PC-3 (cell line): ENCODE data around the gene LOC101059915.

Experiments
- ATAC-seq: fragments of 200-7000 bp; cut with Tn5 transposase; 2 replicates; pipeline ENCODE4 v1.9.1; 2020; ENCODE audit warnings: mild to moderate bottlenecking, moderate library complexity
- BruUV-seq: library from RNA; stranded (reverse); fragments of 400-500 nt; replicated peaks from 2 replicates; lab custom pipeline; 2021; lab: Mats Ljungman, UMichigan
- CTCF ChIA-PET: fragments of 300-600 bp; sonication (Branson Sonifier 250); formaldehyde crosslinking; loops from one replicate; lab custom pipeline; 2022; ENCODE audit warnings: antibody characterized with exemption; lab: Charles Lee
- POLR2A ChIA-PET: fragments of 300-600 bp; sonication (Branson Sonifier 250); formaldehyde crosslinking; loops from one replicate; lab custom pipeline; 2022; ENCODE audit warnings: antibody characterized with exemption; ENCODE audit not compliant: unreplicated experiment; lab: Charles Lee
- DNase-seq: peaks from one replicate; pipeline ENCODE4 v3.0.0-alpha.2; 2015
- H2AFZ ChIP-seq: fragments of 300-600 bp; sonication (generic); 2 replicates; pipeline ENCODE4 v1.6.0; 2016; ENCODE audit warnings: antibody characterized with exemption, low read length
- H3F3A ChIP-seq: fragments of 300-600 bp; sonication (generic); one replicate; pipeline ENCODE4 v1.6.0; 2017; ENCODE audit warnings: antibody characterized with exemption, low read length, control low read depth, mild to moderate bottlenecking; ENCODE audit not compliant: unreplicated experiment
- H3K27ac ChIP-seq: fragments of 300-600 bp; sonication (generic); 2 replicates; pipeline ENCODE4 v1.5.1; 2016; ENCODE audit warnings: mild to moderate bottlenecking, low read length
- H3K27me3 ChIP-seq: fragments of 300-600 bp; sonication (generic); 2 replicates; pipeline ENCODE4 v1.6.1; 2016; ENCODE audit warnings: low read length, mixed read lengths
- H3K36me3 ChIP-seq: fragments of 300-600 bp; sonication (generic); 2 replicates; pipeline ENCODE4 v1.6.1; 2016; ENCODE audit warnings: low read depth, mixed run types, low read length, mixed read lengths
- H3K4me1 ChIP-seq: fragments of 300-600 bp; sonication (generic); 2 replicates; pipeline ENCODE4 v1.5.1; 2016; ENCODE audit warnings: low read length; ENCODE audit not compliant: insufficient read depth
- H3K4me2 ChIP-seq: fragments of 300-600 bp; sonication (generic); 2 replicates; pipeline ENCODE4 v1.6.0; 2016; ENCODE audit warnings: low read length
- H3K4me3 ChIP-seq: fragments of 300-600 bp; sonication (generic); 2 replicates; pipeline ENCODE4 v1.5.1; 2016; ENCODE audit warnings: mild to moderate bottlenecking, low read length, mixed read lengths
- H3K79me2 ChIP-seq: fragments of 300-600 bp; sonication (generic); 2 replicates; pipeline ENCODE4 v1.6.1; 2017; ENCODE audit warnings: low read length, mixed read lengths
- H3K9ac ChIP-seq: fragments of 300-600 bp; sonication (generic); 2 replicates; pipeline ENCODE4 v1.6.0; 2016; ENCODE audit warnings: mild to moderate bottlenecking, low read length
- H3K9me2 ChIP-seq: fragments of 300-600 bp; sonication (generic); replicated peaks from 2 replicates; pipeline ENCODE4 v1.6.1; 2016; ENCODE audit warnings: mixed run types, low read length, mixed read lengths
- H3K9me3 ChIP-seq: fragments of 300-600 bp; sonication (generic); 2 replicates; pipeline ENCODE4 v1.6.1; 2016; ENCODE audit warnings: low read length, mixed read lengths
- H4K20me1 ChIP-seq: fragments of 300-600 bp; sonication (generic); 2 replicates; pipeline ENCODE4 v1.6.1; 2016; ENCODE audit warnings: low read length, mixed read lengths
- EZH2 ChIP-seq: fragments of 300-600 bp; sonication (generic); IDR thresholded peaks from one replicate; pipeline ENCODE4 v1.6.1; 2017; ENCODE audit warnings: antibody characterized with exemption, mild to moderate bottlenecking, low read length; ENCODE audit not compliant: unreplicated experiment
- EZH2phosphoT487 ChIP-seq: fragments of 300-600 bp; sonication (generic); IDR thresholded peaks from 2 replicates; pipeline ENCODE4 v1.6.1; 2018; ENCODE audit warnings: mild to moderate bottlenecking, antibody characterized with exemption, low read length, borderline replicate concordance
- intact Hi-C: fragments of 100-400 bp; cut with micrococcal nuclease; formaldehyde crosslinking; loops from 2 replicates; pipeline ENCODE4 v1.9.0; 2023
- TF ChIP-seq, protein P1 (sequence below): fragments of 300-600 bp; sonication (generic); conservative IDR thresholded peaks from 2 replicates; pipeline ENCODE4 v1.5.1; 2017; ENCODE audit warnings: antibody characterized with exemption, low read depth, mild to moderate bottlenecking, low read length

LOC101059915 gene

DNA sequence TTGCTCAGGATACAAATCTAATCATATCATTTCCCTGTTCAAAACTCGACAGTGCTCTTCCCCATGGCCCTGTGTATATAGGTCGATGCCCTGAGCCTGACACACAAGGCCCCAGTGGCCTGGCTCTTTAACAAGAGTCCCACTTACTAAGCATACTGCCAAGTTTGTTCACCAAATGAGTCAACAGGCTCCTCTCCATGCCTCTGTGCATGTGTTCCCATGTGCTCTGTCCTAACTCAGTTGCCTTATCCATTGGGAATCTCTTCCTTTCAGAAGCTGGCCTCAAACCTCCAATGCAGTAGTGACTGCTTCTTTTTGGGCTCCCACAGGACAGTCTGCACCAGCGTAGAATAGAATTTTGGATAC lies 30.1 kb upstream of the LOC101059915 start:
- CTCF ChIA-PET = no interaction called here
- ATAC-seq = peak; percentile 43

DNA sequence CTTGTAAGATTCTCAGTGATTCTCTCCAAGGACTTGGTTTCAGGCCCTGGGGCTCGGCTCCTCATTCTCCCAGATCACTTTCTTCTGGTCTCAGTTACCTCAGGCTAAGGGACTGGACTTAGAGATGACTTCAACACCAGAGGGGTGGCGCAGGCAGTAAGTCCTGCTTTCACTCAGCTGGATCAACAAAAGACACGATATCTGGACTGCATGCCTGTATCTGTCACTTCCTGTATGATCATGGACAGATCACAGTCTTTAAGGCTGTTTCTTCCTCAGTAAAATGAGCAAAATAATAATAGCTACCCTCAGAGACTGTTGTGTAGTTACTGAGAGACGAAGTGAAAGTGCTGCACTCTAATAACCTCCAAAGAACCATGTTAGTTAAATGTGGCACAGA lies 29.5 kb upstream of the LOC101059915 start:
- Histone ChIP-seq H3K4me2 (peak overlapping the region; percentile 68), H3K9ac (no peak overlapping the region), H3K27ac (peak overlapping the region; percentile 37), H4K20me1 (no peaks in the 10 kb centered on the region), H3F3A (no peaks in the 10 kb centered on the region), H3K9me2 (no peaks in the 10 kb centered on the region), H2AFZ (peak overlapping the region; percentile 43; the same call in 1 of the 2 replicates), H3K9me3 (no peaks in the 10 kb centered on the region), H3K27me3 (no peaks in the 10 kb centered on the region), H3K79me2 (no peaks in the 10 kb centered on the region), H3K4me3 (peak overlapping the region; percentile 12; the same call in 1 of the 2 replicates), H3K36me3 (no peaks in the 10 kb centered on the region), H3K4me1 (peaks cover 19% of the 10 kb centered on the region; the same call in 1 of the 2 replicates)
- DNase-seq (peak; percentile 51), ATAC-seq (peak; percentile 81)
- BruUV-seq = no TSS peak
- TF ChIP-seq EZH2 (no peak), EZH2phosphoT487 (no peak)
- TF ChIP-seq, protein P1, sequence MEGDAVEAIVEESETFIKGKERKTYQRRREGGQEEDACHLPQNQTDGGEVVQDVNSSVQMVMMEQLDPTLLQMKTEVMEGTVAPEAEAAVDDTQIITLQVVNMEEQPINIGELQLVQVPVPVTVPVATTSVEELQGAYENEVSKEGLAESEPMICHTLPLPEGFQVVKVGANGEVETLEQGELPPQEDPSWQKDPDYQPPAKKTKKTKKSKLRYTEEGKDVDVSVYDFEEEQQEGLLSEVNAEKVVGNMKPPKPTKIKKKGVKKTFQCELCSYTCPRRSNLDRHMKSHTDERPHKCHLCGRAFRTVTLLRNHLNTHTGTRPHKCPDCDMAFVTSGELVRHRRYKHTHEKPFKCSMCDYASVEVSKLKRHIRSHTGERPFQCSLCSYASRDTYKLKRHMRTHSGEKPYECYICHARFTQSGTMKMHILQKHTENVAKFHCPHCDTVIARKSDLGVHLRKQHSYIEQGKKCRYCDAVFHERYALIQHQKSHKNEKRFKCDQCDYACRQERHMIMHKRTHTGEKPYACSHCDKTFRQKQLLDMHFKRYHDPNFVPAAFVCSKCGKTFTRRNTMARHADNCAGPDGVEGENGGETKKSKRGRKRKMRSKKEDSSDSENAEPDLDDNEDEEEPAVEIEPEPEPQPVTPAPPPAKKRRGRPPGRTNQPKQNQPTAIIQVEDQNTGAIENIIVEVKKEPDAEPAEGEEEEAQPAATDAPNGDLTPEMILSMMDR = no peak
- POLR2A ChIA-PET = interaction anchor here (0.6 kb wide), 1 partner anchor 599 kb away, joined by 4 read pairs; no protein-coding TSS in a partner anchor
- intact Hi-C loops = no loop called here
- CTCF ChIA-PET = no interaction called here

More for the DNA sequence above, 30.1 kb upstream of the LOC101059915 start:
- intact Hi-C loops = no loop called here
- DNase-seq = peak; percentile 19
- POLR2A ChIA-PET = no interaction called here
- no peaks in the 10 kb centered on the region for H3K79me2 ChIP-seq
- no peaks in the 10 kb centered on the region for H3F3A ChIP-seq
- BruUV-seq = no TSS peak
- H3K27ac ChIP-seq = peak overlapping the region; percentile 37
- H3K4me1 ChIP-seq = peaks cover 19% of the 10 kb centered on the region; the same call in 1 of the 2 replicates
- H3K36me3 ChIP-seq = no peaks in the 10 kb centered on the region
- H3K9me3 ChIP-seq = no peaks in the 10 kb centered on the region
- no peak overlapping the region for H3K4me3 ChIP-seq
- H3K4me2 ChIP-seq = no peak overlapping the region
- H4K20me1 ChIP-seq = no peaks in the 10 kb centered on the region
- no peaks in the 10 kb centered on the region for H3K9me2 ChIP-seq
- H3K27me3 ChIP-seq = no peaks in the 10 kb centered on the region
- no peak overlapping the region for H3K9ac ChIP-seq
- H2AFZ ChIP-seq = no peak overlapping the region
- TF ChIP-seq EZH2phosphoT487 = no peak
- TF ChIP-seq EZH2 = no peak
- TF ChIP-seq, protein P1 = no peak

DNA sequence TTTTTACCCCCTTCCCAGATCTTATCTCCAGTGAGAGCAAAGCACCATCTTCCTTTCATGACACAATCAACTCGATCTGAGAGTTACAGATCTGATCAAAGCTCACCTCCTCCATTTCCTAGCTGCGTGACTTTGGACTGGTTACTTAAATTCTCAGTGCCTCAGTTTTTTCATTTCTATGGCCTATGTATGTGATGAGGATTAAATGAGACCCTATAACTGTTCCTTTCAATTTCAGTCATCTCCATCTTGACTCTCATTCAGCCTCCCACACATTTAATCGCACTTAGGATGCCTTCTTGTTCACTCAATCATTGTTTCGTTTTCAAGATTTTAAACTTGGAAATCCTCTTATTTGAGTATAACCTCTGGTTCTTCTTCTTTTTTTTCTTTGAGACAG lies 28.9 kb upstream of the LOC101059915 start:
- intact Hi-C loops = no loop called here
- DNase-seq (no peak), ATAC-seq (no peak)
- no peaks in the 10 kb centered on the region for H3F3A ChIP-seq
- no peaks in the 10 kb centered on the region for H4K20me1 ChIP-seq
- no TSS peak for BruUV-seq
- H3K4me2 ChIP-seq = peak overlapping the region; percentile 68
- H3K79me2 ChIP-seq = no peaks in the 10 kb centered on the region
- no peaks in the 10 kb centered on the region for H3K9me2 ChIP-seq
- CTCF ChIA-PET = no interaction called here
- no peak overlapping the region for H3K4me3 ChIP-seq
- 0 out of 2 replicates have a peak overlapping the region, but pooled peaks have one; percentile 37 for H3K27ac ChIP-seq
- H3K36me3 ChIP-seq = no peaks in the 10 kb centered on the region
- H3K27me3 ChIP-seq = no peaks in the 10 kb centered on the region
- H3K9ac ChIP-seq = no peak overlapping the region
- TF ChIP-seq EZH2 = no peak
- TF ChIP-seq, protein P1 = no peak
- no peak for TF ChIP-seq EZH2phosphoT487
- H3K4me1 ChIP-seq = peaks cover 19% of the 10 kb centered on the region; the same call in 1 of the 2 replicates
- H3K9me3 ChIP-seq = no peaks in the 10 kb centered on the region
- H2AFZ ChIP-seq = no peak overlapping the region
- POLR2A ChIA-PET = no interaction called here
